Endothelial cell of umbilical vein (primary cell): ENCODE measurements around the gene JPH3. TPM values are rescaled to one million over a fixed set of nuclear protein-coding genes. Genes with fewer than 3 reads are reported as not detected.

Experiments
- BruUV-seq: library from RNA; stranded (reverse); fragments of 400-500 nt; replicated peaks from 2 replicates; lab custom pipeline; 2021; lab: Mats Ljungman, UMichigan
- CTCF ChIA-PET: fragments of 300-600, 350-600 bp; sonication (Branson Sonifier 250); formaldehyde crosslinking; loops from one replicate; lab custom pipeline; 2021; ENCODE audit warnings: antibody characterized with exemption, inconsistent platforms; lab: Charles Lee
- POLR2A ChIA-PET: fragments of 300-600, 350-600 bp; sonication (Branson Sonifier 250); formaldehyde crosslinking; loops from one replicate; lab custom pipeline; 2021; ENCODE audit warnings: antibody characterized with exemption, inconsistent platforms; lab: Charles Lee
- DNase-seq: peaks from one replicate; pipeline ENCODE4 v3.0.0-alpha.2; 2011; ENCODE audit warnings: low read depth, low spot score
- FAIRE-seq: peaks from 2 replicates; lab custom pipeline; 2011; peaks lifted over from hg19 to GRCh38; lab: Jason Lieb, UNC
- H2AFZ ChIP-seq: 2 replicates; pipeline ENCODE4 v1.6.0; 2012; ENCODE audit warnings: low read depth, low read length, control low read depth, inconsistent platforms
- H3K27ac ChIP-seq: 2 replicates; pipeline ENCODE4 v1.5.1; 2011; ENCODE audit warnings: low read depth, mild to moderate bottlenecking, control low read depth, low read length, moderate library complexity; ENCODE audit not compliant: insufficient read depth
- H3K27me3 ChIP-seq, 2 experiments: 2 replicates each; pipeline versions ENCODE4 v1.6.0 to v1.6.1; 2011; ENCODE audit warnings: low read length in 2 of 2, mixed read lengths in 1 of 2; ENCODE audit not compliant: control insufficient read depth in 2 of 2, insufficient read depth in 2 of 2
- H3K36me3 ChIP-seq, 2 experiments: 2 replicates in 1 of 2; 3 replicates in 1 of 2; pipeline ENCODE4 v1.5.1; 2011; ENCODE audit warnings: low read length in 2 of 2, mild to moderate bottlenecking in 1 of 2, moderate library complexity in 1 of 2; ENCODE audit not compliant: control insufficient read depth in 2 of 2, insufficient read depth in 2 of 2; ENCODE audit errors: extremely low read depth in 1 of 2
- H3K4me1 ChIP-seq: 3 replicates; pipeline ENCODE4 v1.5.1; 2011; ENCODE audit warnings: mild to moderate bottlenecking, low read length; ENCODE audit not compliant: control insufficient read depth, insufficient read depth; ENCODE audit errors: extremely low read depth
- H3K4me2 ChIP-seq: 2 replicates; pipeline ENCODE4 v1.6.1; 2011; ENCODE audit warnings: low read length, control low read depth, mixed read lengths; ENCODE audit not compliant: insufficient read depth
- H3K4me3 ChIP-seq, 3 experiments: fragments of 200-600 bp in 1 of 3; sonication (generic), shearing (Covaris generic) in 1 of 3; replicated peaks in 1 of 3; 2 replicates each; pipeline ENCODE4 v1.5.1; 2011 to 2016; ENCODE audit warnings: control low read depth in 3 of 3, low read length in 3 of 3, mild to moderate bottlenecking in 2 of 3, inconsistent platforms in 1 of 3, low read depth in 1 of 3, moderate library complexity in 1 of 3; ENCODE audit not compliant: insufficient read depth in 1 of 3
- H3K79me2 ChIP-seq: 2 replicates; pipeline ENCODE4 v1.6.0; 2012; ENCODE audit warnings: low read length, inconsistent platforms; ENCODE audit not compliant: control insufficient read depth, insufficient read depth
- H3K9ac ChIP-seq: replicated peaks from 2 replicates; pipeline ENCODE3; 2011; ENCODE audit warnings: low read length, control low read depth; ENCODE audit not compliant: insufficient read depth; ENCODE audit errors: extremely low read depth
- H3K9me1 ChIP-seq: replicated peaks from 3 replicates; pipeline ENCODE4 v1.6.0; 2011; ENCODE audit warnings: mild to moderate bottlenecking, low read length; ENCODE audit not compliant: control insufficient read depth, insufficient read depth; ENCODE audit errors: extremely low read depth
- H3K9me3 ChIP-seq: replicated peaks from 2 replicates; pipeline ENCODE4 v1.5.1; 2012; ENCODE audit warnings: low read length, inconsistent platforms; ENCODE audit not compliant: control insufficient read depth, insufficient read depth
- H4K20me1 ChIP-seq: replicated peaks from 2 replicates; pipeline ENCODE3; 2011; ENCODE audit warnings: mild to moderate bottlenecking, low read length; ENCODE audit not compliant: control insufficient read depth, insufficient read depth; ENCODE audit errors: extremely low read depth
- CTCF ChIP-seq, 2 donors: IDR thresholded peaks; 1 replicate in 1 of 2; 2 replicates in 1 of 2; pipeline ENCODE4 v1.5.1; 2011; ENCODE audit warnings: low read length in 2 of 2, mild to moderate bottlenecking in 2 of 2, moderate library complexity in 2 of 2, control low read depth in 1 of 2, inconsistent platforms in 1 of 2, low read depth in 1 of 2; ENCODE audit not compliant: insufficient read depth in 1 of 2; ENCODE audit errors: extremely low read depth in 1 of 2
- EZH2 ChIP-seq: IDR thresholded peaks from 2 replicates; pipeline ENCODE4 v1.6.1; 2012; ENCODE audit warnings: borderline replicate concordance, low read depth, mild to moderate bottlenecking, moderate library complexity, low read length, inconsistent platforms; ENCODE audit not compliant: severe bottlenecking
- FOS ChIP-seq: IDR thresholded peaks from 2 replicates; pipeline ENCODE4 v1.6.1; 2011; ENCODE audit warnings: mild to moderate bottlenecking, low read length, moderate library complexity, borderline replicate concordance; ENCODE audit not compliant: insufficient read depth
- JUN ChIP-seq: IDR thresholded peaks from 2 replicates; pipeline ENCODE4 v1.6.1; 2011; ENCODE audit warnings: borderline replicate concordance, low read depth; ENCODE audit not compliant: insufficient read length, insufficient read depth
- MAX ChIP-seq: IDR thresholded peaks from 2 replicates; pipeline ENCODE4 v1.6.1; 2011; ENCODE audit not compliant: insufficient read depth, insufficient read length
- MYC ChIP-seq: IDR thresholded peaks from one replicate; pipeline ENCODE4 v1.6.1; 2011; ENCODE audit warnings: mild to moderate bottlenecking, low read depth, low read length
- POLR2A ChIP-seq: IDR thresholded peaks from 2 replicates; pipeline ENCODE4 v1.6.1; 2012; ENCODE audit warnings: low read depth, mild to moderate bottlenecking, control low read depth, low read length
- POLR2AphosphoS5 ChIP-seq: IDR thresholded peaks from 2 replicates; pipeline ENCODE4 v1.6.1; 2012; ENCODE audit warnings: low read depth, mild to moderate bottlenecking, control low read depth, low read length, moderate library complexity; ENCODE audit not compliant: insufficient read depth
- dilution Hi-C: fragments of 300-500 bp; cut with MboI; formaldehyde crosslinking; loops from one replicate; pipeline ENCODE4 v1.15.0; 2019; ENCODE audit warnings: low sequenced_read_pairs; ENCODE audit not compliant: extremely low pct_ligation_motif_present
- intact Hi-C: fragments of 100-400 bp; cut with micrococcal nuclease; formaldehyde crosslinking; loops from one replicate; pipeline ENCODE4 v1.10.0; 2022
- polyA plus RNA-seq, 4 experiments: library from polyadenylated mRNA; depleted of rRNA in 3 of 4; stranded (reverse) in 3 of 4; unstranded in 1 of 4; fragments of >200 nt; gene quantifications; 2 replicates each; pipeline versions ENCODE4 v1.2.1 to v1.2.3, GENCODE V29; 2011 to 2012; ENCODE audit warnings: missing spikeins in 1 of 4
- total RNA-seq: library from RNA; stranded (reverse); gene quantifications from 2 replicates; pipeline ENCODE4 v1.2.3, GENCODE V29; 2021

The JPH3 gene
- total and polyA plus RNA-seq, 2 donors (not counting 3 experiments of a cell fraction or from before 2014, with no cell fraction given) = 0.22 to 0.30 TPM

- H3K36me3 ChIP-seq = no peaks in the 10 kb centered on the region
- intact Hi-C loops (no loop called here), dilution Hi-C loops (no loop called here)
- H3K27me3 ChIP-seq = no peaks in the 10 kb centered on the region
- DNase-seq (no peak), FAIRE-seq (no peak)
- ChIA-PET POLR2A (no interaction called here), CTCF (interaction anchor here (1.1 to 3.5 kb wide), 2 partner anchors 23 to 89 kb away, joined by 3 to 11 read pairs; no protein-coding TSS in a partner anchor)
- TF ChIP-seq CTCF (IDR thresholded peaks at IDR 0.05; ENCODE audit: extremely low read depth in 1 of 2, insufficient read depth in 1 of 2, low read depth in 1 of 2, low read length in 2 of 2) = no peak
- no peak for TF ChIP-seq EZH2
- TF ChIP-seq JUN = no peak
- TF ChIP-seq FOS = no peak
- H3K9me1 ChIP-seq = no peaks in the 10 kb centered on the region
- H3K9me3 ChIP-seq = no peaks in the 10 kb centered on the region
- H3K9ac ChIP-seq = no peak overlapping the region
- H3K4me3 ChIP-seq = no peak overlapping the region
- H4K20me1 ChIP-seq = no peaks in the 10 kb centered on the region
- no peak overlapping the region for H2AFZ ChIP-seq
- H3K79me2 ChIP-seq = no peaks in the 10 kb centered on the region
- no peak overlapping the region for H3K4me2 ChIP-seq
- no TSS peak for BruUV-seq
- H3K27ac ChIP-seq = no peak overlapping the region
- peaks cover 3% of the 10 kb centered on the region for H3K4me1 ChIP-seq
These were observed 77.4 kb downstream of the JPH3 start for GRCh38 chr16:87679593-87680271.

- FAIRE-seq (no peak), DNase-seq (no peak)
- BruUV-seq = no TSS peak
- TF ChIP-seq MYC (no peak), POLR2A (no peak), POLR2AphosphoS5 (no peak), MAX (no peak), JUN (no peak), FOS (no peak)
- H3K4me1 ChIP-seq = peaks cover 2% of the 10 kb centered on the region
- H3K27me3 ChIP-seq = no peaks in the 10 kb centered on the region
- H2AFZ ChIP-seq = no peak overlapping the region
- ChIA-PET CTCF (interaction anchor here (3.5 kb wide), 1 partner anchor 22 kb away, joined by 11 read pairs; no protein-coding TSS in a partner anchor), POLR2A (no interaction called here)
- H3K4me2 ChIP-seq = no peak overlapping the region
- H3K79me2 ChIP-seq = no peaks in the 10 kb centered on the region
- intact Hi-C loops (no loop called here), dilution Hi-C loops (no loop called here)
- no peak overlapping the region for H3K4me3 ChIP-seq
- no peaks in the 10 kb centered on the region for H3K36me3 ChIP-seq
- H3K9me1 ChIP-seq = no peaks in the 10 kb centered on the region
- no peaks in the 10 kb centered on the region for H3K9me3 ChIP-seq
- no peaks in the 10 kb centered on the region for H4K20me1 ChIP-seq
- no peak overlapping the region for H3K9ac ChIP-seq
- no peak overlapping the region for H3K27ac ChIP-seq
These were observed 78.0 kb downstream of the JPH3 start for GRCh38 chr16:87680272-87680644.
